ENCODE data around the gene DOCK1.

The DOCK1 gene

DNA sequence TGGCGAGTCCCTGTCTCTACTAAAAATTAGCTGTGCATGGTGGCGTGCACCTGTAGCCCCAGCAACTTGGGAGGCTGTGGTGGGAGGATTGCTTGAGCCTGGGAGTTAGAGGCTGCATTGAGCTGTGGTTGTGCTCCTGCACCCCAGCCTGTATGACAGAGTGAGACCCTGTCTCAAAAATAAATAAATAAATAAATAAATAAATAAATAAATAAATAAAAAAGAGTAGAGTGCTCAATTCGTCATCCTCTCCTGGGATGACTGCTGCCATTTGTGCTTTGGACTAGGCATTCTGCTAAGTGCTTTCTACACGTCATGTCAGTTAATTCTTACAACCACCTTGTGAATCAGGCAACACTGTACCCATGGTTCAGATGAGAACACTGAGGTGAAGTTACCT is 130.6 kb downstream of the DOCK1 start:
- no peak for DNase-seq (ENCODE audit: low read depth in 2 of 2)

DNA sequence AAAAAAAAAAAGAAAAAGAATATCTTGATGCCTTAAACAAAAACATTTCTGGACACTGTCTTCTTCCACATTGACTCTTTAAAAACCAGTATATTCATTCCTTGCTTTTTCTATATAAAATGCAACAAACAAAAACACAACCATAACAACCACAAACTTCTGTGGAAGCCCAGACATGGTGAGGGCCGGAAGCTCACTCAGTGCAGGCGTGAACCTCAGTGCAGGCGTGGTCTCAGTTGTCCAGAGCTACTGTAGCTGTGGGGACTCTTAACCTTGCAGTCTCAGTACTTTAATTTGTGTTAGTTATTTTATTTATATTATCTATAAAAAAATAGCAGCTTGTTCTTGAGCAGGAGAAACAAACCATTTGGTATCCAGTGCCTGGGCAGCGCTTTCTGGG is 131.8 kb downstream of the DOCK1 start:
- DNase-seq (ENCODE audit: low read depth in 2 of 2): no peak

DNA sequence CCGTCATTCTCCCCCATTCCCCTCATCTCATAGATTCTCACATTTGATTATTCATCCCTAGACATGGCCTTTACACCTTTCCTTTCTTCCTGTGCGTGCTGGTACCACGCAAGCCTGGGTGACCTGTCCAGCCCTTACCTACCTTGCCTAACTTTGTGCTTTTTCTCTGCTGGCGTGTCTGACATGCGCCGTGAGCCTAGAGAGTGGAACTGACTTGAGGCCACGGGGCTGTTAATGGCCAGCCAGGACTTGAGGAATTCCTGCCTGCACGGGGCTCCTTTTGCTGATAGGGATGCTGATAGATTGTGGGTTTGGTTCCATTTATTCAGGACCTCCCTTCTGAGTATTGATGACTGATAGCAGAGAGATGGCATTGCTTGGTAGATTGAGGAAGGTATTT is 134.2 kb downstream of the DOCK1 start:
- DNase-seq (ENCODE audit: low read depth in 2 of 2): no peak

DNA sequence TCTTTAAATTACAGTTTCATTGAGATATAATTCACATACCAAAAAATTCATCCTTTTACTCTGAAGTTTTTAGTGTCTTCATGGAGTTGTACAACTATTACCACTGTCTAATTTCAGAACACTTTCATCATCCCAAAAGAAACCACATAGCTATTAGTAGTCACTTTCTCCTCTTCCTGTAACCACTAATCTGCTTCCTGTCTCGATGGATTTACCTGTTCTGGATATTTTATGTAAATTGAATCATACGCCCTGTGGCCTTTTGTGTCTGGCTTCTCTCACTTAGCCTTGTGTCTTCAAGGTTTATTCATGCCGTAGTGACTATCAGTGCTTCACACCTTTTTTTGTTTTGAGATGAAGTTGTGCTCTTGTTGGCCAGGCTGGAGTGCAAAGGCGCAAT is 135.5 kb downstream of the DOCK1 start:
- DNase-seq (ENCODE audit: low read depth in 2 of 2): no peak

DNA sequence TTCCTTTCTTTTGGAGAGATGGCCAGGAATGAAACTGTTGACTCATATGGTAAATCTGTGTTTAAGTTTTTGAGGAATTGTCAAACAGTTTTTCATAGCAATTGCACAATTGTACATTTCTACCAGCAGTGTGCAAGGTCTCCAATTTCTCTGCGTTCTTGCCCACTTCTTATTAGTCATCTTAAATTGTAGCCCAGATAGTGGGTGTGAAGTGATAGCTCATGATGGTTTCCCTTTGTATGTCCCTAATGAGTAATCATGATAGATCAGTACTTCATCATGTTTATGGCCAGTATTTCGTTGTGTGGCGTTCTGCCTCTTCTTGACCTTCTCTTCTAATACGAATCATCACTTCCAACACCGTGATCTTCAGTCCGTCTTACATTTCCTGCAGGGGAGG is 136.3 kb downstream of the DOCK1 start:
- no peak for DNase-seq (ENCODE audit: low read depth in 2 of 2)

DNA sequence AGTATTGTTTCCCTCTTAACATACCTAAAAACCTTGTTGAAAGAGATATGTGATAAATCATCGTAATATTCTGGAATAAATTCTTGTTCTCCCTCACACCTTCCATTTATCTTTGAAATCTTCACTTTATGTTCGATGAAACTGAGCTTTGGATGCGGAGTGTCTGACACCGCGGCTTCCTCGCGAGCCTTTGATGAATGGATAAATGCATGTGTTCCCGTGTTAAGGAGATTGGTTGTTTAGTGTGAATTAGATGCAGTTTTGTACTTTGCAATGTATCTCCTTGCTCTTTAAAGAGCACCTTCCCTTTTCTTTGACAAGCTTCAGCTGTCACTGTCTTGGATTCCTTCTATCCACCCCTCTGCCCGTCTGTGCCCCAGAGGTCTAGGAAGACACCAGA is 138.1 kb downstream of the DOCK1 start:
- no peak for DNase-seq (ENCODE audit: low read depth in 2 of 2)

DNA sequence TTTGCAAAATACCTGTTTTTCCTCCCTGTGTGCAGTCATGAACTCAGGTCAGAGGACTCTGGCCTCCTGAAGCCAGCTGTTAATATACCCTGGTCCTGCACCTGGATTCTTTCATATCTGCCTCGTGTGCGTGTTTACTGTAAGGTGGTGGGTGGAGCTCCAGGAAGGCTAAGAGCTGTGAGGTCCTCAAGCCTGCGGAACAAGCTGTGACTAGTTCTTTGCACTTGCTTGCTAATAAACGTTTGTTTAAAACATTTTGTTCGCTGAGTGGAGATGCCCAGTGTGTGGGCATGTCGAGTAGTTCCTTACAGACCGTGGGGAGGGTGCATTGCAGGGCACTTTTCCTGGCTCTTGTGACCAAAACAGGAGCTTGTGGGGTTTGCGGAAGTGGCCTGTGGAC is 139.0 kb downstream of the DOCK1 start:
- DNase-seq (ENCODE audit: low read depth in 2 of 2): no peak

DNA sequence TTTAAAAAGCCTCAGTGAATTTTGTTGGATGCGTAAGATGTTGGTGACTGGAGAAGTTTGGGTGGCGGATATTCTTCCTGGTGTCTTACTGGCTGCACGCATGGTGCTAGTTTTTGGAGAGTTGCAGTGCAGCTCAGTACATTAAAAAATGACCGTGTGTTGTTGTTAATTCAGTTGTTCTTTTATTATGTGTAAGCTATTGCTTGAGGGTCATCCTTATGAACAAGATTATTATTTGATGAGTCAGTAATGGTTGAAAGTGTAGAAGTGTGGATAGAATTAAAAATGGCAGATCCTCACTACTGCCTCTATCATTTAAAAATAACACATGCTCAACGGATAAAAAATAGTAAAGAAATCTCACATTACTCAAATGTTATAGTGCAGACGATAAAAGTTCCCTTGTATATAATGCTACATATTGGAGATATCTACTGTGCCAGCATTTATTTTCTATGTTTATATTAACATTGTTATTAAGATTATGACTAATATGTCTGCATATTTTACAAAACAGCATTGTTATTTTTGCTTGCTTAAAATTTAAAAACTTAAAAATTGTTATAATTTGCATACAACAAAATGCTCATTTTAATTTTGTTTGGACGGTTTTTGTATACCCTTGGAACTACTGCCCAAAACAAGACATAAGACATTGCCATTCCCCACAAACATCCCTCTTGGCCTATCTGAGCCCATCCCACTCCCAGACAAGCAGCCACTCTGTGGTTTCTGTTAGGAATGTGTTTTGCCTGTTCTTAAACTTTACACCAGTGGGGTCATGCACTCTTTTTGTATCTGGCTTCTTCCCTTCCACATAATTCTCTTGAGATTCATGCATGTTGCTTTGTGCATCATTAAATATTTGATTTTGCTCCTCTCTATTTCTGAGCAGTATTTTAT is 142.0 kb downstream of the DOCK1 start:
- no peak for DNase-seq (ENCODE audit: low read depth in 2 of 2)

DNA sequence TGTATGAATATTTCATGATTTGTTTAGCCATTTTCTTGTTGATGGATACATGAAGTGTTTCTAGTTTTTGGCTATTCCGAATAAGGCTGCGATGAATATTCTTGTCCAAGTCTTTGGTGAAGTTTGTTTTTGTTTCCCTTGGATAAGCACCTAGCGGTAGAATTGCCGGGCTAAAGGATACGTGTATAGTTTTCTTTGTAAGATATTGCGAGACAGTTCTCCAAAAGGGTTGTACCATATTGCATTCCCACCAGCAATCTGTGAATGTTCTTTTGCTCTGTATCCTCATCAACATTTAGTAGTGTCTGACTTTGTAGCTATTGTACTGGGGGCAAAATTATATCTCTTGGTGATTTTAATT is 142.6 kb downstream of the DOCK1 start:
- DNase-seq (ENCODE audit: low read depth in 2 of 2): no peak

DNA sequence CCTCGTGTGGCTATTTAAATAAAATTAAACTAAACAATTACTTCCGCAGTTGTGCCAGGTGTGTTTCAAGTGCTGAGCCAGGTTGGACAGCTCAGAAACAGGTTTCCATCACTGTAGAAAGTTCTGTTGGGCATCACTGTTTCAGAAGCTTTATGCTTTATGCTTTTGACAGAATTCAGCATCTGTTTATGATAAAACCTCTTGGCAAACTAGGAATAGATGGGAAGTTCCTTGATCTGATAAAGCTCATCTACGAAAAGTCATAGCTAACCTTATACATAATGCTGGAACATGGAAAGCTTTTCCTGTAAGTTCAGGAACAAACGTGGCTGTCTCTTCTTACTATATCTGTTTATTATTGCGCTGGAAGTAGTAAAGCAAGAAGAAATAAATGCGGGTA is 143.4 kb downstream of the DOCK1 start:
- DNase-seq (ENCODE audit: low read depth in 2 of 2): no peak

DNA sequence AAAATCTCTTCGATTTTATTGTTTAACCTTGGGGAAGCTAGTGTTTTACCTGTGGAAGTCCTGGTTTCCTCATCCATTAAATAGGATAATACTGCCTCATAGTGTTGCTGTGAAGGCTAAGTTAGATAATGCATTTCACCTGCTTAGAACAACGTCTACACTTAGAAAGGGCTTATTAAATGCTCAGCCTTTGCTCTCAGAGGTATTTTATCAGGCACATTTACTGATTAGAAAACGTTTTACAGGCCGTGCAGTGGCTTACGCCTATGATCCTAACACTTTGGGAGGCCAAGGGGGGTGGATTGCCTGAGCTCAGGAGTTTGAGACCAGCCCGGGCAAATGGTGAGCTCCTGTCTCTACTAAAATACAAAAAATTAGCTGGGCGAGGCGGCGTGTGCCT is 146.8 kb downstream of the DOCK1 start:
- DNase-seq (ENCODE audit: low read depth in 2 of 2): no peak

DNA sequence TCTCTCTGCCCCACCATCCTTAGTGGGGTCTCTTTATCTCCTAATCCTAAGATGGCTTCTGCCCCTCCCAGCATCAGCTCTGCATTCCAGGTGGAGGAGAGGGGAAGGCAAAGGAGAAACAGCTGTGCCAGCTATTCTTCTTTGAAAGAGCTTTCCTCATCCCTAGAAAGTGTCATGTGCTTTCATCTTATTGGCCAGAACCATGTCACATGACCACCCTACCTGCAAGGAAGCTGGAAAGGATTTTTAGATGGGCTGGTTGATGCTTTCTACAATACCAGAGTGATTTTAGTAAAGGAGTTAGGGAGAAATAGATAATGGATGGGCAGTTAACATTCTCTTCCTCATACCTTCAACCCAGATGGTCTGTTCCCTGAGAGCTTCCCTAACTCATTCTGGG is 150.0 kb downstream of the DOCK1 start:
- no peak for DNase-seq (ENCODE audit: low read depth in 2 of 2)

DNA sequence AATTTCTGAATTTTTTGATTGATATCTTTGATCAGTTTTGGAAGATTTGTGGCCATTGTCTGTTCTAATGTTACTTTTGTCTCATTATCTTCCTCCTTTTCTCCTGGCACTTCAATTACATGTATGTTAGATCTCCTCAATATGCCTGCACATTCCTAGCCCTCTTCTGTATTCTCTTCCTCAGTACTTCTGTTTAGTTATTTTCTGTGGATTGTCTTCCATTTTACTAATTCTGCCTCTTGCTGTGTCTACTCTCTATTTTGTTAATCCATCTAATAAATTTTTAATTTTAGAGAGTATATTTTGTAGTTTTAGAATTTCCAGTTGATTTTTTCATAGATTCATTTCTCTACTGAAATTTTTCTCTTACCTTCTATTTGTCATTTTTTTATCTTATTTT is 154.1 kb downstream of the DOCK1 start:
- no peak for DNase-seq (ENCODE audit: low read depth in 2 of 2)

DNA sequence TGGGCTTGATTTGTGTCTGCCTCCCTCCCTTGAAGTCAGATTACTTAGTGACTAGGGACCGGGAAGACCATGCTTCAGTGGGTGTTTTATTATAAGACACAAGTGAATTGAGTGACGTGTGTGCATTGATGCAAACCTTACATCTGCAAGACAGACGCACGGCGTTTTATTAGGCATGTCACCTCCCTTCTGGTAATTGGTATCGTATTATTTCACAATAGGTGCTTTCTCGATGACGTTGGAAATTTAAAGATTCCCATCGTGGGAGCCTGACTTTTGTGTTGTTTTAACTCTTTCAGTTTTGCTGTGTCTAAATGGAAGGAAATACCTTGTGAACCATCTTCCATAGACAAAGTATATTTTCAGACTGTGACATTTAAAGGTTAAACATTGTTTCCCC is 158.5 kb downstream of the DOCK1 start:
- DNase-seq (ENCODE audit: low read depth in 2 of 2): no peak

DNA sequence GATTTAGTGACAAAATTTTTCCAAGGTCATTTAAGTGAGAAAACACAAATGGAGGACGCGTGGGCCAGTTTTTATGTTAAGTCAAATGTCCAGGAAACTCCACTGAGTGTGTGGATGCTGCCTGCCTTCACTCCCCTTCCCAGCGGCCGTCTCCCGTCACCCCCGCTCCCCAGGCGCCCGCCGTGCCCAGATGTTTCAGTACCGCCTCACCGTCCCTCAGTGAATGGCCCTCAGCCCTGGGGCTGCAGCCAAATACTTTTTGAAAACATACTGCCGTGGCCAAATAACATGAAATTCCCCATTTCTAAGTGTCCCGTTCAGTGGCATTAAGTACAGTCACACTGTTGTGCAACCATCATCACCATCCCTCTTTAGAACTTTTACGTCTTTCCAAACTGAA is 159.2 kb downstream of the DOCK1 start:
- no peak for DNase-seq (ENCODE audit: low read depth in 2 of 2)

DNA sequence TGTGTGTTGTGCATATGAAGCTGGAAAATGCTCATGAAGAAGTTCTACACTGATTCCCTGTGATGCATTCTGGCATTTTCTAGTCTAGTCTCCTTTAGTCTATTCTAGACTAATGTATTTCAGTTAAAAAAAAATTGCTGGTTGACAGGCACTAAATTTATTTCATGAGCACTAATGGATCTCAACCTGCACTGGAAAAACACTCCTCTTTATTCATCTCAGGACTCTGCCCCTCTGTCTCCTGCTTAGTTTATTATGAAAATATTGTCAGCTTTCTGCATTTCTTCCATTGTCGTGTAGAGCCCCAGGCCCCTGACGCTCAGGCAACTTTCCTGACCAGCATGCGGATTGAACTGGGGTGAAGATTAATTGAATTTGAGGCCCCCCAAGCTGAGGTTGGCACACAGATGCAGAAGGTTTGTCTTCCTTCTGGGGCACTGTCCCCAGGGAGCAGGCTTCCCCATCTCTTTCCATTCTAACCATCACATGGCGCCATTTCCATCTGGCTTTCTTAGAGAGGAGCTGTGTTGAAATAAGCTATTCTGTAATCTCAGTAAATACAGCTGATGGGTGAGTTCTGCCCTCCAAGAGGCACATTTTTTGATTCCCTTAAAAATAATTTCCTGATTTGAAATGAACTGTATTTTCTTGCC is 162.4 kb downstream of the DOCK1 start:
- no peak for DNase-seq (ENCODE audit: low read depth in 2 of 2)

DNA sequence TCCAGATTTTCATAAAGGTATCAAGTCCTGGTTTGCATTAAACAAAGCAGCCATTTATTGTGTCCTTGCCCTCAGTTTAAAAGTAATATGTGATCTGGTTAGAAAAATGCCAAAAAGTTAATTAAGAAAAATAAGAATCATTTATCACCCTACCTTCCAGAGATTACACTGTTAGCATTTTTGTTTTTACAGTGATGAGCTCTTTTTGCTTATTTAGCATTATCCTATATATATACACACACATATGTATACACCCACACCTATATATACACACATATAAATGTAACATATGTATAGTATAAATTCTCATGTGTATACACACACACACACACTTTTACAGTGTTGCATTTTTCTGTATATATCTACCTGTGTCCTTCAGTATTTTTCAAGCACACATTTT is 163.3 kb downstream of the DOCK1 start:
- no peak for DNase-seq (ENCODE audit: low read depth in 2 of 2)

DNA sequence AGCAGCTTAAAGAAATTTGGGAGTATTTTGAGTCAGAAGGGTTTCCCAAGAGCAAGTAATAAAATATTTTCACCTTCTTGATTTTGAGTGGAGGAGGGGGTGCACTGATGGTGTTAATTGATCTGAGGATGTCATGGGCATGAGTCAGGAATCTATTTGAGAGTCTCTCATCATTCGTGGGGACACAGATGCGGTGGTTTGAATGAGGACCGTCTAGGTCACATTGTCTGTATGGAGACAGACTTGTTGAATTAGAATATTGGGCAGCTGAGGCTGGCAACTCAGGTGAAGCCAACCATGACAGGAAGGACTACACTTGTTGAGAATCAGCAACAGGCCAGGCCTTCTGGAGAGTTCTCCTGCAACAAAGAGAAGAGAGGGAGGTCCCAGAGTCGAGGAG is 164.2 kb downstream of the DOCK1 start:
- no peak for DNase-seq (ENCODE audit: low read depth in 2 of 2)

DNA sequence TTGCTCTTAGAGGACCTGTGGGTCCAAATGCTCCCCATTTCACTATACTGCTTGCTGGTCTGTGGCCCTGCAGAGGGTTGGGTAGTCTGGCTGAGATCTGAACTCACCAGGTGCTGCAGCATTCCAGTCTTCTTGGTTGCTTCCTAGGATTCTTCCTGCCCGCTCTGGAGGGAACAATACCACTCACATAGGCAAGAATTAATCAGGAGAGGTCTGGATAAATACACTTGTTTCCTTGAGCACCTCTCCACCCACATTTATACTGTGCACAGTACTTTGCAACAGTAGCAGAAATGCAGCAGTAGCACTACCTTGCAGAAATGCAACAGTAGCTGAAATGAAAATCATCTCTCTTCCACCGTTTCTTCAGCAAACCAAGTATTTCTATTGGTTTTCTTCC is 165.9 kb downstream of the DOCK1 start:
- DNase-seq (ENCODE audit: low read depth in 2 of 2): no peak

DNA sequence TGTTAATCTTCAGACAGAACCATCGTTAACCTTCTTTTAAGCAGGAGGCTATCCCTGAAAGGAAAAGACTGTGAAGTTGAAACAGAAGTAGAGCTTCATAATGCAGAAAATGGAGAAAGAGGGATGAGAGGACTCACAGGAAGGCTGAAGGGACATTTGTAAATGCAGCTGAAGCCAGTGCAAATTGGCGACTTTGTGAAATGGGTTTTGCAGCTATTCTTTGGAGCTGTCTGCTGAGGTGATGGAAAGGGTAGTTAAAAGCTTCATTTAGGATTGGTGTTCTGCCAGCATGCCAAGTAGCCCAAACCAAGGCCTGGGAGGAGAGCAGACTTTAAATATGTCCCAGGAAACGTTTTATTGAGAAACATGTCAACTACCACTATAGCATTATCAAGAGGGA is 168.4 kb downstream of the DOCK1 start:
- DNase-seq (ENCODE audit: low read depth in 2 of 2): no peak

DNA sequence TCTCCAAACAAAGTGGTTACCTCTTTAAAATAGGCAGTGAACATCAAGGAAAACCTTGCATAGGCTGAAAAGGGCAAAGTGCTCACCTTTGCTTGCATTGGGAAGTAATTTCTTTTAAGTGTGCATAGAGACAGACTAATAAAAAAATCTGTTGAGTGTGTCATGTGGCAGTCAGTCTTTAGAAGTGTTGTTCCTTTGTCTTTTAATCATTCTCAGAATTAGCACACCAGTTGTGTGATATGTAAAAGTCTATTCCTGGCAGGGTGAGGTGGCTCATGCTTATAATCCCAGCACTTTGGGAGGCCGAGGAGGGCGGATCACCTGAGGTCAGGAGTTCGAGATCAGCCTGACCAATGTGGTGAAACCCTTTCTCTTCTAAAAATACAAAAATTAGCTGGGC is 174.2 kb downstream of the DOCK1 start:
- no peak for DNase-seq (ENCODE audit: low read depth in 2 of 2)

DNA sequence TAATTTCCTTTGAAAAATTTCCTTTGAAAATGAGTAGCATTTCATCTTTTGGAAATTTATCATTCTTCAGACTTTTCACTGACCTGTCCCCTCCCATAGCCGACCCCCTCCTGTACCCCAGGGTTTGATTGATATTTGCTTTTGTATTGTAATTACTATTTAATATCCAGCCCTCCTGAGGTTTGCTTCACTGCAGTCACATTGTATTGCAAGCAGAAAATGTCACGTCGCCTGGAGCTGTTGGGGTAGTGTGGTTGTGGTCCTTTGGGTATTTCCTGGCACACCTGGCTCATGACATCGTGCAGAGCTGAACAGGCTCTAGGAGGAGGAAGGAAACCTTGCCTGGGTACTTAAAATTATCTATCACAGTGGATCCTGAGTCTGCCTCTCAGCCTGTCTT is 175.1 kb downstream of the DOCK1 start:
- DNase-seq (ENCODE audit: low read depth in 2 of 2): no peak

DNA sequence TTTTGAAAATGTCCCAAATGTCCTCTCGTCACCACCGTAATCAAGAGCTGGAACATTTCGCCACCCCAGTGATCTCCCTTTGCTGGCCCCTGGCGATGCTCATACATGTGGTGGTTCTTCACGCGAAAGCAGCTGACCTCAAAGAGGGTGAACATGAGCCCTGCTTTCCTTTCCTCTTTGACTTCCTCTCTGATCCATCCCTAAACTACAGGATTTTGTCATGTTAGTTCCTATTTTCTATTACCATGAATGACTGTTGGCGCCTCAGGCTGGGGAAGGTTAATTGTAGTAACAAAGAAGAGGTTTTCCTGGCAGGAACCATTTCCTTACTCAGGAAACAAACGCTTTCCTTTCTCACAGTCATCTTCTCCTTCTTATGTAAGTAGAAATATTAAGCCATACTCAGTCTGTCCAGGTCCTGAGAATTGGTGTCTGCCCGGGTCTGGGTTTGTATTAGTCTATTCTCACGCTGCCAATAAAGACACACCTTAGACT is 176.7 kb downstream of the DOCK1 start:
- no peak for DNase-seq (ENCODE audit: low read depth in 2 of 2)

DNA sequence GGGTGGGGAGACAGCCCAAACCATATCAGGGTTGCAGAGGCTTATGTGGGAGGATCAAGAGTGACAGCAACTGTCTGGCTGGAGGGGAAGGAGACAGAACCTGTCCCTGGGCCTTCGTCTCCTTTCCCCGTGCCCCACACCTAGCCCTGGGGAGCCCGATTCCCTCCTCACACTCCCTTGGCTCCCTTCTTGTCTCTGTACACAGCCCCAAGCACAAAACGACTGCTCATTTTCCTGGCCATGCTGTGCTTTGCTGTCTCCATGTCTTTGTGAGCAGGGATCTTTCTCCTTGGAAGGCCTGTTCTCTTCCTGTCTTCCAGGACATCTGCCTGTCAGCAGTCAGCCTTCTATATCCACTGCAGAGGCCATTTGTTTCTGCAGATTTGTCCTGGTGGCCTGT is 177.4 kb downstream of the DOCK1 start:
- DNase-seq (ENCODE audit: low read depth in 2 of 2): no peak
